MM.1S (cell line): ENCODE measurements around the gene KRT17.
A peak's percentile ranks its signal among the peaks of the same experiment; 100 is the strongest.

Experiments
- DNase-seq: peaks from one replicate; pipeline ENCODE4 v3.0.0-alpha.2; 2015
- H2AFZ ChIP-seq: fragments of 300-600 bp; sonication (generic); 2 replicates; pipeline ENCODE4 v1.6.0; 2016; ENCODE audit warnings: antibody characterized with exemption, low read length
- H3F3A ChIP-seq: fragments of 300-600 bp; sonication (generic); 2 replicates; pipeline ENCODE4 v1.6.1; 2016; ENCODE audit warnings: mild to moderate bottlenecking, antibody characterized with exemption, low read length, moderate library complexity, mixed read lengths; ENCODE audit not compliant: insufficient read depth
- H3K27ac ChIP-seq: fragments of 300-600 bp; sonication (generic); 2 replicates; pipeline ENCODE4 v1.5.1; 2016; ENCODE audit warnings: mild to moderate bottlenecking, low read length
- H3K27me3 ChIP-seq: fragments of 300-600 bp; sonication (generic); replicated peaks from 2 replicates; pipeline ENCODE4 v1.6.0; 2016; ENCODE audit warnings: low read length; ENCODE audit not compliant: insufficient read depth
- H3K36me3 ChIP-seq: fragments of 300-600 bp; sonication (generic); replicated peaks from 2 replicates; pipeline ENCODE4 v1.6.1; 2016; ENCODE audit warnings: mild to moderate bottlenecking, low read length, mixed read lengths; ENCODE audit not compliant: insufficient read depth
- H3K4me1 ChIP-seq: fragments of 300-600 bp; sonication (generic); 2 replicates; pipeline ENCODE4 v1.6.1; 2016; ENCODE audit warnings: low read length, mixed read lengths
- H3K4me2 ChIP-seq: fragments of 300-600 bp; sonication (generic); 2 replicates; pipeline ENCODE4 v1.6.0; 2016; ENCODE audit warnings: low read depth, low read length
- H3K4me3 ChIP-seq: fragments of 300-600 bp; sonication (generic); 2 replicates; pipeline ENCODE4 v1.5.1; 2016; ENCODE audit warnings: low read length, mixed read lengths
- H3K79me2 ChIP-seq: fragments of 300-600 bp; sonication (generic); 2 replicates; pipeline ENCODE4 v1.6.1; 2016; ENCODE audit warnings: mixed run types, low read length, mixed read lengths
- H3K9ac ChIP-seq: fragments of 300-600 bp; sonication (generic); 2 replicates; pipeline ENCODE4 v1.6.1; 2016; ENCODE audit warnings: low read length, mixed read lengths
- H3K9me2 ChIP-seq: fragments of 300-600 bp; sonication (generic); replicated peaks from 2 replicates; pipeline ENCODE4 v1.6.1; 2016; ENCODE audit warnings: mild to moderate bottlenecking, low read length, mixed read lengths; ENCODE audit not compliant: insufficient read depth
- H3K9me3 ChIP-seq: fragments of 300-600 bp; sonication (generic); replicated peaks from 2 replicates; pipeline ENCODE4 v1.6.1; 2016; ENCODE audit warnings: mild to moderate bottlenecking, low read length, mixed read lengths; ENCODE audit not compliant: insufficient read depth
- H4K20me1 ChIP-seq: fragments of 300-600 bp; sonication (generic); 2 replicates; pipeline ENCODE4 v1.6.1; 2016; ENCODE audit warnings: mild to moderate bottlenecking, low read length, moderate library complexity, mixed read lengths; ENCODE audit not compliant: insufficient read depth
- EZH2 ChIP-seq: fragments of 300-600 bp; sonication (generic); optimal IDR thresholded peaks from 2 replicates; pipeline ENCODE3; 2017; ENCODE audit warnings: low read depth, mild to moderate bottlenecking, antibody characterized with exemption, low read length, mixed read lengths
- EZH2phosphoT487 ChIP-seq: fragments of 300-600 bp; sonication (generic); IDR thresholded peaks from 2 replicates; pipeline ENCODE4 v1.6.1; 2018; ENCODE audit warnings: antibody characterized with exemption, low read length
- TF ChIP-seq, protein P1 (sequence below): fragments of 300-600 bp; sonication (generic); IDR thresholded peaks from 2 replicates; pipeline ENCODE4 v1.5.1; 2016; ENCODE audit warnings: antibody characterized with exemption, low read length, mixed read lengths

The KRT17 gene

DNA sequence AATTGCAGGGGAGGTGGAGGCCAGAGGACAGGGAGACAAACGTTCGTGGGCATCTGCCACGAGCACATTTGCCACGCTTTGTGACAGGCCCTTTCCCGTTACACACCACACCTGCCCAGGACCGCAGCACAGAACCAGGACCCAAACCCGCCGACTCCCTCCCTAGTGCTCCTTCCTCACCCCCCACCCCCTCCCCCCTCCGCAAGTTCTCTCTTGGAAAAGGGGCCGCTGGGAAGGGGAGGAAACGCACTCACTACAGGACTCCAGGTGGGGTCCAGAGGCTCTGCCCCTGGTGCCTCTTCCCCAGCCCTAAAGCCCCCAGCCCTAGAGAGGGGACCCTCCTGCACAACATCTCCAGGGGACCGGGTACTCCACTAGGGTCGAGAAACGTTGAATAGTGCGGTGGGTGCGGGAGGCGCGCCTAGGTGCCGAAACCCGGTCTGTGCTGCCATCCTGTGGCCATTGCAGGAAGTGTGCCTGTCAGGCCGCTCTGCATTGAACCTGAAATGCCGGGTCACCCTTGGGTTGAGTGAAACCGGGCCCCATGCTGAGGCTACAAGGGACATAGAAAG lies 42.4 kb upstream of the KRT17 start:
- DNase-seq, result peak; percentile 92
- H3K79me2 ChIP-seq, result no peaks in the 10 kb centered on the region
- H3K27ac ChIP-seq, result peak overlapping the region; percentile 95
- TF ChIP-seq, protein P1, sequence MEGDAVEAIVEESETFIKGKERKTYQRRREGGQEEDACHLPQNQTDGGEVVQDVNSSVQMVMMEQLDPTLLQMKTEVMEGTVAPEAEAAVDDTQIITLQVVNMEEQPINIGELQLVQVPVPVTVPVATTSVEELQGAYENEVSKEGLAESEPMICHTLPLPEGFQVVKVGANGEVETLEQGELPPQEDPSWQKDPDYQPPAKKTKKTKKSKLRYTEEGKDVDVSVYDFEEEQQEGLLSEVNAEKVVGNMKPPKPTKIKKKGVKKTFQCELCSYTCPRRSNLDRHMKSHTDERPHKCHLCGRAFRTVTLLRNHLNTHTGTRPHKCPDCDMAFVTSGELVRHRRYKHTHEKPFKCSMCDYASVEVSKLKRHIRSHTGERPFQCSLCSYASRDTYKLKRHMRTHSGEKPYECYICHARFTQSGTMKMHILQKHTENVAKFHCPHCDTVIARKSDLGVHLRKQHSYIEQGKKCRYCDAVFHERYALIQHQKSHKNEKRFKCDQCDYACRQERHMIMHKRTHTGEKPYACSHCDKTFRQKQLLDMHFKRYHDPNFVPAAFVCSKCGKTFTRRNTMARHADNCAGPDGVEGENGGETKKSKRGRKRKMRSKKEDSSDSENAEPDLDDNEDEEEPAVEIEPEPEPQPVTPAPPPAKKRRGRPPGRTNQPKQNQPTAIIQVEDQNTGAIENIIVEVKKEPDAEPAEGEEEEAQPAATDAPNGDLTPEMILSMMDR, result peak; percentile 98
- no peak for TF ChIP-seq EZH2
- TF ChIP-seq EZH2phosphoT487, result no peak
- peaks cover 32% of the 10 kb centered on the region for H3F3A ChIP-seq
- peak overlapping the region; percentile 83 for H3K4me2 ChIP-seq
- H3K9me3 ChIP-seq, result no peaks in the 10 kb centered on the region
- H2AFZ ChIP-seq, result peak overlapping the region; percentile 80
- H3K4me3 ChIP-seq, result peak overlapping the region; percentile 75
- no peaks in the 10 kb centered on the region for H4K20me1 ChIP-seq
- peaks cover 10% of the 10 kb centered on the region for H3K4me1 ChIP-seq
- no peaks in the 10 kb centered on the region for H3K27me3 ChIP-seq
- H3K36me3 ChIP-seq, result no peaks in the 10 kb centered on the region
- peak overlapping the region; percentile 86 for H3K9ac ChIP-seq
- H3K9me2 ChIP-seq, result no peaks in the 10 kb centered on the region

DNA sequence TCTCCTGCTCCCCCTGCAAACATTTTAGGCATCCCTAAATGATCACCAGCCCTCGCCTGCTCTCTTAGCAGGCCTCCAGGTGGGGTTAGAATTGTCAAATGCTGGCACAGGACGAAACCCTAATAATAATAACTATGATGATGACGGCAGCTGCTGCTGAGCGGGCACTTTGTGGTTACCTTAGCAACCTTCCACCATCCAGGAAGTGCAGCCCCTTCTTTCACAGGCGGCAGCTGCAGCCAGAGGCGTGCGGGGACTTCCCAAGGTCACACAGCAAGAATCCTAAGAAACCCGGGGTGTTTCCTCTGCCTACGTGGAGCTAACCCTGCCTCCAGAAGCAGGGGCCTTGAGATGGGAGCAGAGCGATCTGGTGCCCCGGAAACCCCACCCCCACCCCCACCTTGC lies 41.9 kb upstream of the KRT17 start:
- no peaks in the 10 kb centered on the region for H4K20me1 ChIP-seq
- TF ChIP-seq EZH2phosphoT487, result no peak
- no peak for TF ChIP-seq EZH2
- TF ChIP-seq, protein P1, result no peak; the same call in 1 of the 2 replicates
- peak overlapping the region; percentile 75 for H3K4me3 ChIP-seq
- H3K27me3 ChIP-seq, result no peaks in the 10 kb centered on the region
- H2AFZ ChIP-seq, result no peak overlapping the region
- H3K9ac ChIP-seq, result peak overlapping the region; percentile 86
- peak overlapping the region; percentile 83 for H3K4me2 ChIP-seq
- no peaks in the 10 kb centered on the region for H3K9me3 ChIP-seq
- DNase-seq, result peak; percentile 97
- H3K27ac ChIP-seq, result peak overlapping the region; percentile 95
- H3K36me3 ChIP-seq, result no peaks in the 10 kb centered on the region
- H3F3A ChIP-seq, result peaks cover 32% of the 10 kb centered on the region
- no peaks in the 10 kb centered on the region for H3K9me2 ChIP-seq
- H3K79me2 ChIP-seq, result no peaks in the 10 kb centered on the region
- peaks cover 10% of the 10 kb centered on the region for H3K4me1 ChIP-seq

DNA sequence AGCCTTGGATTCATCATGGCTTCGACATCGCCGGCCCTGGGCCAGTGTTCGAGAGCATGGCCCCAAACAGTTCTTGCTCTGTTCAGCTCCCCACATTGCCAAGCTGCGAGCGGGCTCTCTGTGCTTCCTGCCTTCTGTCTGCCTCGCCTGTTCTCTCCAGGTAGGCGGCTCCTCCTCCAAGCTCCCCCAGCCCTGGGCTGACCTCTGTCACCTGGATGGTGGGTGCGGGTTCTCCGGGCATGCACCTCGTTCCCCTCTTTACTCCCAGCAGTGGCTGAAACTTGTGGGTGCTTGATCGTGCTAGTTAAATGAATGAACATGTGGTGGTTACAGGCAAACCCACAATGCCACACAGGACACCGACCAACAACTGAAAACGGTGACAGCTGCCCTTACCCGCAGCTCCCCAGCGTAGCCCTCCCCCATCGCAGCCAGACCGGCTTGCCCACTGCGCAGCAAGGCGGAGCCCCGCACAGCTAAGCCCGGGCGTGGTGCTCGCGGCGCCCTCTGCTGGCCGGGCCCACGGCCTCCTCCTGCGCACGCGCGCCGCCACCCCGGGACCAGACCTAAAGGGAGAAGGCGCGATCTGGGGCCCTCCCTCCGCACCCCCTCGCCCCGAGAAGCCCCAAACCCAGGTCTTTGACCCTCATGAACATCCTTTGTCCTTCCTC lies 41.3 kb upstream of the KRT17 start:
- Histone ChIP-seq H3K27me3 (no peaks in the 10 kb centered on the region), H3K4me3 (peak overlapping the region; percentile 75), H4K20me1 (no peaks in the 10 kb centered on the region), H3F3A (peaks cover 32% of the 10 kb centered on the region), H3K27ac (peak overlapping the region; percentile 95), H3K79me2 (no peaks in the 10 kb centered on the region), H3K9me2 (no peaks in the 10 kb centered on the region), H3K9me3 (no peaks in the 10 kb centered on the region), H3K9ac (peak overlapping the region; percentile 86), H3K36me3 (no peaks in the 10 kb centered on the region), H3K4me1 (peaks cover 10% of the 10 kb centered on the region), H3K4me2 (peak overlapping the region; percentile 83), H2AFZ (peak overlapping the region; percentile 82; the same call in 1 of the 2 replicates)
- no peak for TF ChIP-seq EZH2
- TF ChIP-seq, protein P1, result peak; percentile 95
- peak; percentile 97 for DNase-seq
